Omental fat pad (tissue), 4 donors: Measurements from ENCODE around the gene CIDEB. TPM values are rescaled to one million over a fixed set of nuclear protein-coding genes. Genes with fewer than 3 reads are reported as not detected.

ENCODE experiments used
- ATAC-seq: fragments of 150-250 bp; one replicate; pipeline ENCODE4 v1.9.1; 2016; ENCODE audit warnings: mild to moderate bottlenecking, moderate library complexity; ENCODE audit not compliant: low FRiP score
- DNase-seq: peaks from one replicate; pipeline ENCODE4 v3.0.0-alpha.2; 2019; ENCODE audit warnings: low spot score
- total RNA-seq, 4 donors: library from RNA; depleted of rRNA; stranded (reverse); fragments of >200 nt; gene quantifications; one replicate each; pipeline ENCODE4 v1.1.0, GENCODE V29; 2016
- TF ChIP-seq, protein P1 (sequence below), 3 donors: fragments of 450-650 bp; IDR thresholded peaks; one replicate each; pipeline ENCODE4 v1.5.1; 2016 to 2017; ENCODE audit warnings: antibody characterized with exemption in 3 of 3, mild to moderate bottlenecking in 3 of 3, moderate library complexity in 2 of 3

Gene CIDEB
- total RNA-seq, 4 donors from 2014 or later, result 9.1 to 23.8 (median 14.3) TPM

DNA sequence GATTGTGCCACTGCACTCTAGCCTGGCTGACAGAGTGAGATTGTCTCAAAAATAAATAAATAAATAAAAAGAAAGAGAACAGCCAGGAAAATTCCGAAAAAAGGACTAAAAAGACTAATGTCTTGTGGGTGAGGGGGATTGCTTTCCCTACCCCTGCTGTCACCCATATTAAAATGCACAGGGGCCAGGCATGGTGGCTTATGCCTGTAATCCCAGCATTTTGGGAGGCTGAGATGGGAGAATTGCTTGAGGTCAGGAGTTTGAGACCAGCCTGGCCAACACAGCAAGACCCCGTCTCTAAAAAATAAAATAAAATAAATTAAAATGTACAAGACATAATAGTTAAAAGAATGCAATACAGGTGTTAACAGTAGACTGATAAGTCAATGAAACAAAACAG, 14.3 kb downstream of the CIDEB start:
- ATAC-seq (no peak), DNase-seq (no peak)
- TF ChIP-seq, protein P1, sequence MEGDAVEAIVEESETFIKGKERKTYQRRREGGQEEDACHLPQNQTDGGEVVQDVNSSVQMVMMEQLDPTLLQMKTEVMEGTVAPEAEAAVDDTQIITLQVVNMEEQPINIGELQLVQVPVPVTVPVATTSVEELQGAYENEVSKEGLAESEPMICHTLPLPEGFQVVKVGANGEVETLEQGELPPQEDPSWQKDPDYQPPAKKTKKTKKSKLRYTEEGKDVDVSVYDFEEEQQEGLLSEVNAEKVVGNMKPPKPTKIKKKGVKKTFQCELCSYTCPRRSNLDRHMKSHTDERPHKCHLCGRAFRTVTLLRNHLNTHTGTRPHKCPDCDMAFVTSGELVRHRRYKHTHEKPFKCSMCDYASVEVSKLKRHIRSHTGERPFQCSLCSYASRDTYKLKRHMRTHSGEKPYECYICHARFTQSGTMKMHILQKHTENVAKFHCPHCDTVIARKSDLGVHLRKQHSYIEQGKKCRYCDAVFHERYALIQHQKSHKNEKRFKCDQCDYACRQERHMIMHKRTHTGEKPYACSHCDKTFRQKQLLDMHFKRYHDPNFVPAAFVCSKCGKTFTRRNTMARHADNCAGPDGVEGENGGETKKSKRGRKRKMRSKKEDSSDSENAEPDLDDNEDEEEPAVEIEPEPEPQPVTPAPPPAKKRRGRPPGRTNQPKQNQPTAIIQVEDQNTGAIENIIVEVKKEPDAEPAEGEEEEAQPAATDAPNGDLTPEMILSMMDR (IDR thresholded peaks at IDR 0.05), result no peak

DNA sequence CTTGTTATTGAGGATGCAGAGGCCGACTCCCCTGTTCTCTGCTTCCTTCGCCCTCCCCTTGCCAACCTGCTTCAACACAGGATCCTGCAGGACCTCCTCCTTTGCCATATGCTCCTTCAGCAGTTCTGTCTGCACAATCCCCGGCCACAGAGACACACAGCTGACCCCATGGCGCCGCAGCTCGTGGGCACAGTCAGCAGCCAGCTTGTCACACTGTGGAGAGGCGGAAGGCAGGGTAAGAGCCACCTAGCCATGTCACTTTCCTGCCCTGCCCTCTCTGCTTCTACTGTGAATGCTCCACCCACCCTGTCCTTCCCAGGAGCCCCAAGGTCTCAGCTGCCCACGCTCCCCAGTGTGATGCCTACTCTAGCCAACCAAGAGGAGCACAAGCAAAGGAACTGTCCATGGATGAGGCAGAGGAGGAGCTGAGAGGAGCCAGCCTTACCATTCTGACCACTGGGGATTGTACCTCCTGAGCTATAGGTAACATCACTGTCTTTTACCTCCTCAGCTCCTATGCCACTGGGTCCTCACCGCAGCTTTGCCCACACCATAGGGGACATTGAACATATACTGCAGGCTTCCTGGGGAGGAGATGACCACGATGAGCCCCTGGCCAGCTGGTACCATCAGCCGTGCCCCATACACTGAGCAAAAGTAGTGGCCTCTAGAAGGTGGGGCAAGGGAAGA, 15.5 kb downstream of the CIDEB start:
- TF ChIP-seq, protein P1 (IDR thresholded peaks at IDR 0.05), result no peak
- ATAC-seq (no peak), DNase-seq (no peak)

DNA sequence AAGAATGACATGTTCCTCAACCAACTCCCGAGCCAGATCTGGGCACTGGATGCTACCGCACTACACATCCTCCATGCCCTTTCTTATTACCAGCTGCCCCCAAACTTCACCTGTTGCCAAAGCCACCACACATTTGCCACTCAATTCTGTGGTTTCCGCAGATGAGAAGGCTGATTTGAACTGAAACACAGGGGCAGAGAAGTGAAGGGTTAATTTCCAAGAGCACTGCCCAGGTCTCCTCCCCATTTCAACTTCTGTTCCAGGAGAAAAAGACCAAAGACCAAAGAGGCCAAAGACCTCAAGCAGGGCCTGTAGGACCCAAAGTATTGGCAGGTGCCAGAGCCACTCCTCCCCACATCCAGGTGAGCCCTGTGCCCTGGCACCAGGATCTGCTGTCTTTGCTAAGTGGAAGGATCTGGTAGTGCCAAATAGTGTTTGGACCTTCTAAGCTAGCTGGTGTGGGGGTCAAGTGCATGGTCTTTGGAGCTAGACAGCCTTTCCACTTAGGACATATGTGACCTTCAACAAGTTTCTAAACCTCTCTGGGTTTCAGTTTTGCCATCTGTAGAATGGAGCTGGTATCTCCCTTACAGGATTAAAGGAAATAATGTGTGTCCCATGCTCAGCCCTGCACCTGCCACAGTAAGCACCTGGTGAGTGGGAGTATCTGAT, 16.2 kb downstream of the CIDEB start:
- TF ChIP-seq, protein P1 (IDR thresholded peaks at IDR 0.05), result no peak
- DNase-seq (no peak), ATAC-seq (no peak)

DNA sequence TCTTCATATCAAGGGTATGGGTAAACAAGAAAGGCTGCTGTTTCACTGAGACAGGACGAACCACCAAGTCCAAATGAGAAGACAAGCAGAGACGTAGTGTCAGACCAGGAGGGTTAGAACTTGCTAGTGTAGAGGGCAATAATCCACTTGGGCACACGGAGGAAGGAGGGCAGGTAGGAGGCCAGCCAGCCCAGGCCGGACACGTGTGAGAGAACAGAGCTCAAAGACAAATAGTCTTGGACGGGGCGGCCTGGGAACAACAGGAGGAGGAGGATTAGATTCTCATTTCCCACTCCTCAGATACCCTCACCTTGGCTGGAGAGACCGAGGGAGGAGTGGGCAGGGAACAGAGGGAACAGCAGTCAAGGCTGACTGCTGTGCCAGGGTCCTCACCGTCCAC, 17.0 kb downstream of the CIDEB start:
- ATAC-seq (no peak), DNase-seq (no peak)
- TF ChIP-seq, protein P1 (IDR thresholded peaks at IDR 0.05), result no peak

DNA sequence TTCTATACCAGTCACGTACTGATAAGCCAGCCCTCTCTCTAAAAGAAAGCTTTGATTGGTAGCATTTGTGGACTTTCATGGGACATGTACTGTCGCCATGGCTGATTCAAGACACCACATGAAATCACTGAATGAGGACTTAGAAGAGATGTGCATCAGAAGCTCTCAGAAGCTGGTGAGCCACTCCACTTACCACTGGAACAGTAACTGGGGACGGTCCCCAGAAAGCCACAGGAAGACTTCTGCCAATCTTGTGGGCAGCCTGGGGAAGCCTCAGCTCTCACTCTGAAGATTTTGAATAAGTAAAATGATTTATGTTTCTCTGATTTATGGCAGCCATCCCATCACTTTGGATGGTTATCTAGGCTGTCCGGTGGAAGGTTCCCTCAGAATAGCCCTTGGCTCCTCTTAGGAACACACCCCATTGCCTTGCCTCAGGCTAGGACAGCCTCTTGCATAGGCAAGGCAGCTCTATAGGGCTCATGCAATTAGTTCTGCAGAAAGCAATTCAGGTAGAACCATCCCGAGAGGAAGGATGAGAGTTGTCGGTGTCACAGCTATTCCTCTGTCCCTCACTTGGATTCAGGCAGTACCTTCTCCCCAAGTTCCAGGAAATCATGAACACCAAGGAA, 18.0 kb downstream of the CIDEB start:
- TF ChIP-seq, protein P1 (IDR thresholded peaks at IDR 0.05), result no peak
- ATAC-seq (no peak), DNase-seq (no peak)

DNA sequence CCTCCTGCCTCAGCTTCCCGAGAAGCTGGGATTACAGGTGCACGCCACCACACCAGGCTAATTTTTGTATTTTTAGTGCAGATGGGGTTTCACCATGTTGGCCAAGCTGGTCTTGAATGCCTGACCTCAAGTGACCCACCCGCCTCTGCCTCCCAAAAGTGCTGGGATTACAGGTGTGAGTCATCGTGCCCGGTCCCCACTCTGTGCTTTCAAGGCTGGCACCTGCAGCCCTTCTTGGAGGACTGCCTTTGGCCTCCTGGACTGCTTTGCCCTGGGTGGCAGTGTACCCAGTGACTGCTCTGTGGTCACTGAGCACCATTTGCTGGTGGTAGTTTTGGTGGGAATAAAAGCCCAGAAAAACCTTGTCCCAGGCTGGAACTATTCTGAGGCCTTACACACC, 20.8 kb downstream of the CIDEB start:
- ATAC-seq (no peak), DNase-seq (no peak)
- TF ChIP-seq, protein P1 (IDR thresholded peaks at IDR 0.05), result no peak
